Measurements from ENCODE around the gene TMEM260.
A peak's percentile ranks its signal among the peaks of the same experiment; 100 is the strongest.

Gene TMEM260

GRCh38 chr14:56554301-56554700 is 25.3 kb upstream of the TMEM260 start:
- no peak overlapping the region for H3K27ac ChIP-seq
- no peak for TF ChIP-seq CTCF (conservative IDR thresholded peaks at IDR 0.05)

- TF ChIP-seq CTCF (conservative IDR thresholded peaks at IDR 0.05) = peak; percentile 84
- H3K27ac ChIP-seq = peak overlapping the region; percentile 5; the same call in 1 of the 2 replicates
Measured at GRCh38 chr14:56555921-56556570, 23.6 kb upstream of the TMEM260 start.

GRCh38 chr14:56559182-56559581 is 20.4 kb upstream of the TMEM260 start:
- TF ChIP-seq CTCF (conservative IDR thresholded peaks at IDR 0.05) = no peak

GRCh38 chr14:56561606-56562005 is 18.0 kb upstream of the TMEM260 start:
- H3K27ac ChIP-seq = no peak overlapping the region
- TF ChIP-seq CTCF (conservative IDR thresholded peaks at IDR 0.05) = no peak

More at GRCh38 chr14:56559182-56559581, 20.4 kb upstream of the TMEM260 start:
- H3K27ac ChIP-seq = no peak overlapping the region

- H3K27ac ChIP-seq = no peak overlapping the region
- TF ChIP-seq CTCF (conservative IDR thresholded peaks at IDR 0.05) = no peak
Measured at GRCh38 chr14:56562883-56563282, 16.7 kb upstream of the TMEM260 start.

GRCh38 chr14:56569174-56569573 is 10.4 kb upstream of the TMEM260 start:
- no peak for TF ChIP-seq CTCF (conservative IDR thresholded peaks at IDR 0.05)
- H3K27ac ChIP-seq = no peak overlapping the region

- TF ChIP-seq CTCF (conservative IDR thresholded peaks at IDR 0.05) = no peak
- no peak overlapping the region for H3K27ac ChIP-seq
Measured at GRCh38 chr14:56570295-56570694, 9.3 kb upstream of the TMEM260 start.

Data from VCaP (cell line).